B cell (primary cell): Measurements from ENCODE around the gene FAM131B. TPM values are rescaled to one million over a fixed set of nuclear protein-coding genes. Genes with fewer than 3 reads are reported as not detected.

Experiments
- ATAC-seq: fragments of 200-7000 bp; cut with Tn5 transposase; one replicate; pipeline ENCODE4 v1.10.0; 2021; ENCODE audit warnings: low read depth, mild to moderate bottlenecking, moderate number of reproducible peaks, moderate library complexity
- CTCF ChIA-PET: fragments of 350-600 bp; sonication (Branson Sonifier 250); formaldehyde crosslinking; loops from one replicate; lab custom pipeline; 2021; ENCODE audit warnings: antibody characterized with exemption, inconsistent platforms; lab: Charles Lee
- POLR2A ChIA-PET: fragments of 350-600 bp; sonication (Branson Sonifier 250); formaldehyde crosslinking; loops from one replicate; lab custom pipeline; 2021; ENCODE audit warnings: antibody characterized with exemption; lab: Charles Lee
- DNase-seq: peaks from one replicate; pipeline ENCODE4 v3.0.0; 2013
- H2AFZ ChIP-seq: 2 replicates; pipeline ENCODE4 v1.6.1; 2012; ENCODE audit warnings: mild to moderate bottlenecking, low read depth, low read length; ENCODE audit not compliant: insufficient read depth, poor library complexity, severe bottlenecking
- H3K27ac ChIP-seq, 2 donors: 1 replicate in 1 of 2; 2 replicates in 1 of 2; pipeline ENCODE4 v1.5.1; 2012 to 2013; ENCODE audit warnings: low read length in 2 of 2, mild to moderate bottlenecking in 2 of 2, moderate library complexity in 1 of 2
- H3K27me3 ChIP-seq, 4 experiments: fragments of 200-600 bp in 1 of 4; sonication (generic) in 1 of 4; replicated peaks in 1 of 4; 1 replicate in 2 of 4; 2 replicates in 2 of 4; pipeline versions ENCODE4 v1.6.1 to v1.7.0; 2013 to 2016; ENCODE audit warnings: low read length in 3 of 4, mild to moderate bottlenecking in 2 of 4, mixed read lengths in 1 of 4, moderate library complexity in 1 of 4; ENCODE audit not compliant: insufficient read depth in 4 of 4, control insufficient read depth in 3 of 4; ENCODE audit errors: control extremely low read depth in 1 of 4
- H3K36me3 ChIP-seq, 2 experiments: replicated peaks in 1 of 2; 1 replicate in 1 of 2; 2 replicates in 1 of 2; pipeline versions ENCODE4 v1.6.1 to v1.7.1; 2013; ENCODE audit warnings: low read length in 1 of 2; ENCODE audit not compliant: insufficient read depth in 2 of 2, control insufficient read depth in 1 of 2; ENCODE audit errors: control extremely low read depth in 1 of 2, extremely low read depth in 1 of 2
- H3K4me1 ChIP-seq, 2 donors: fragments of 200-600 bp in 1 of 2; sonication (generic) in 1 of 2; 1 replicate in 1 of 2; 2 replicates in 1 of 2; pipeline versions ENCODE4 v1.5.1 to v1.6.1; 2013 to 2017; ENCODE audit warnings: low read length in 2 of 2; ENCODE audit not compliant: control insufficient read depth in 2 of 2, insufficient read depth in 2 of 2
- H3K4me2 ChIP-seq: replicated peaks from 2 replicates; pipeline ENCODE3; 2012; ENCODE audit warnings: mild to moderate bottlenecking, low read depth, low read length; ENCODE audit not compliant: poor library complexity, severe bottlenecking
- H3K4me3 ChIP-seq, 5 experiments: fragments of 200-600 bp in 1 of 5; sonication (generic) in 1 of 5; 1 replicate in 3 of 5; 2 replicates in 2 of 5; pipeline versions ENCODE4 v1.5.1 to v1.7.0; 2011 to 2016; ENCODE audit warnings: low read length in 4 of 5, mild to moderate bottlenecking in 4 of 5, low read depth in 2 of 5, control low read depth in 1 of 5, moderate library complexity in 1 of 5; ENCODE audit not compliant: insufficient read depth in 1 of 5; ENCODE audit errors: control extremely low read depth in 1 of 5, extremely low read depth in 1 of 5
- H3K79me2 ChIP-seq: fragments of 200-600 bp; sonication (generic); one replicate; pipeline ENCODE4 v1.6.0; 2016; ENCODE audit warnings: low read length; ENCODE audit not compliant: control insufficient read depth, insufficient read depth
- H3K9ac ChIP-seq: fragments of 200-600 bp; sonication (generic); 2 replicates; pipeline ENCODE4 v1.6.1; 2017; ENCODE audit warnings: mild to moderate bottlenecking, low read length, moderate library complexity
- H3K9me3 ChIP-seq, 3 donors: one replicate each; pipeline versions ENCODE4 v1.6.1 to v1.7.1; 2013; ENCODE audit warnings: low read length in 2 of 3; ENCODE audit not compliant: control insufficient read depth in 2 of 3, insufficient read depth in 1 of 3; ENCODE audit errors: control extremely low read depth in 1 of 3
- H4K20me1 ChIP-seq: 2 replicates; pipeline ENCODE4 v1.6.0; 2012; ENCODE audit warnings: mild to moderate bottlenecking, low read length; ENCODE audit not compliant: insufficient read depth, control insufficient read depth, poor library complexity, severe bottlenecking
- H3K27ac Mint-ChIP-seq: one replicate; pipeline ENCODE4 v1.8.0; 2021; ENCODE audit warnings: mixed read lengths
- H3K27me3 Mint-ChIP-seq: one replicate; pipeline ENCODE4 v1.8.0; 2021; ENCODE audit warnings: mixed read lengths
- H3K4me1 Mint-ChIP-seq: one replicate; pipeline ENCODE4 v1.8.0; 2021; ENCODE audit warnings: mixed read lengths
- H3K4me3 Mint-ChIP-seq: one replicate; pipeline ENCODE4 v1.8.0; 2021; ENCODE audit warnings: mixed read lengths
- H3K9me3 Mint-ChIP-seq: one replicate; pipeline ENCODE4 v1.8.0; 2022; ENCODE audit warnings: mixed read lengths; ENCODE audit not compliant: insufficient read depth
- CTCF ChIP-seq: fragments of 200-600 bp; IDR thresholded peaks from one replicate; pipeline ENCODE4 v1.8.0; 2022; ENCODE audit warnings: antibody characterized with exemption, mild to moderate bottlenecking
- EZH2 ChIP-seq: IDR thresholded peaks from 2 replicates; pipeline ENCODE4 v1.6.1; 2012; ENCODE audit warnings: borderline replicate concordance, low read depth, mild to moderate bottlenecking, moderate library complexity, low read length; ENCODE audit not compliant: insufficient read depth, poor library complexity, severe bottlenecking
- WGBS: methylation state at CpG from one replicate; pipeline ENCODE4 v1.1.5; 2013; ENCODE audit warnings: missing lambda C conversion rate; ENCODE audit not compliant: insufficient coverage; 5-methylcytosine and 5-hydroxymethylcytosine counted together
- intact Hi-C: fragments of 100-400 bp; cut with micrococcal nuclease; formaldehyde crosslinking; loops from one replicate; pipeline ENCODE4 v1.10.0; 2022
- polyA plus RNA-seq: library from polyadenylated mRNA; depleted of rRNA; stranded (reverse); fragments of >200 nt; gene quantifications from 2 replicates; pipeline ENCODE4 v1.2.3, GENCODE V29; 2012
- total RNA-seq, 2 donors: library from RNA; stranded (reverse); fragments of 120-200 nt in 1 of 2; gene quantifications; 1 replicate in 1 of 2; 2 replicates in 1 of 2; pipeline versions ENCODE4 v1.2.3 to v1.2.4, GENCODE V29; 2013 to 2022

FAM131B gene
- total and polyA plus RNA-seq, 2 donors (not counting 1 experiment from before 2014, with no cell fraction given), result 0.05 TPM; not detected in 1

- H3K27me3 Mint-ChIP-seq, result peaks cover 50% of the 10 kb centered on the region
- Histone ChIP-seq H4K20me1 (no peaks in the 10 kb centered on the region), H3K27me3 (peaks cover 0 to 18% (median 5%) of the 10 kb centered on the region in 4 experiments), H3K9me3 (peaks cover 0 to 5% (median 0%) of the 10 kb centered on the region in 3 donors), H3K4me1 (no peaks in the 10 kb centered on the region), H3K9ac (no peak overlapping the region), H3K27ac (no peak overlapping the region), H3K4me3 (no peak overlapping the region), H3K4me2 (no peak overlapping the region), H3K36me3 (no peaks in the 10 kb centered on the region), H2AFZ (no peak overlapping the region), H3K79me2 (no peaks in the 10 kb centered on the region)
- DNase-seq, result no peak
- WGBS, result 87% methylated on average over 12 of the region's 13 CpGs
- H3K4me1 Mint-ChIP-seq, result peaks cover 6% of the 10 kb centered on the region
- TF ChIP-seq CTCF, result no peak
- no peak for ATAC-seq
- H3K27ac Mint-ChIP-seq, result no peak overlapping the region
- POLR2A ChIA-PET, result no interaction called here
- intact Hi-C loops, result no loop called here
- no peaks in the 10 kb centered on the region for H3K9me3 Mint-ChIP-seq
- CTCF ChIA-PET, result interaction anchor here (1.1 to 1.8 kb wide), 3 partner anchors 9 to 116 kb away, joined by 4 to 8 read pairs (median 5); no protein-coding TSS in a partner anchor
- H3K4me3 Mint-ChIP-seq, result no peak overlapping the region
These were observed 6.0 kb downstream of the FAM131B start for GRCh38 chr7:143356414-143357050.

DNA sequence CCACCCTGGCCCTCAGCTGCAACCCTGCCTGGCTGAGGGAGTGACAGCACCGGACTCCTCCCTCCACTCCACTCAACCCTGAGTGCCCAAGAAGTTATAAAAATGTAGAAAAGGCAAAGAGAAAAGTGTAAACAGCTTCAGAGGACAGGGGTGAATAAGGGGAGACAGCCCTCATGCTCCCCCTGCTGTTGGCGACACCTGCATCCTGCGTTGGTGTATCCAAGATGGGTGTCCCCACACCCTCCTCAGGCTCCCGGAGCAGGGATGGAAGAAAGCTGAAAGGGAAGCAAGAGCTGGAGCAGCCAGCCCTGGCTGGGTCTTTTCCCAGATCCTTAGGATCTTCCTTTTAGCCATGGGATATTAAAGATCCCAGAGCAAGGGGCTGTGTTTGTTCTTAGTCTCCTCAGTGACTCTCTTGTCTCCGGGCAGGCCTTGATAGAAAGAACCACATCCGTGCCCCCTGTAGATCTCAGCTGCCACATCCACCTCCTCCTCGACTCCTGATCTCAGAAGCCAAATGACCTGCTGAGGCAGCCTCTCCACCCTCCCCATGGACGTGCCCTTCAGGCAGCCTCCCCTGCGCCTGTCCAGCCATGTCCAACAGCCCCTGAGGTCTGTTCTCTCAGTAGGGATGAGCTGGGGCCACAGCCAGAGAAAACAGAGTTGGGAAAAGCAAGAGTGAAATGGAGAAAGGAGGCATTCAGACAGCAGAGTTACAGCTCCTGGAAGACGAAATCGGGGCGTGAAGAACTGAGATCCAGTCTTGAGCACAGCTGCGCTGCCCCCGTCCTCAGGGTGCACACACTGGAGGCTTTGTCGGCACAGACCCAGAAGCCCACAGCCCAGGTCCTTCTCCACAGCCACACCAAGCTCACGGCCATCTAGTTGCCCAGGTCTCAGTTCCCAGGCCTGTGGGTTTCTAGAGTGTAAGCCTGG, 6.8 kb downstream of the FAM131B start:
- Mint-ChIP-seq H3K4me1 (peaks cover 4% of the 10 kb centered on the region), H3K4me3 (no peak overlapping the region), H3K9me3 (no peaks in the 10 kb centered on the region), H3K27me3 (peaks cover 51% of the 10 kb centered on the region), H3K27ac (no peak overlapping the region)
- Histone ChIP-seq H3K79me2 (no peaks in the 10 kb centered on the region), H3K9ac (no peak overlapping the region), H3K4me3 (no peak overlapping the region), H3K4me2 (no peak overlapping the region), H4K20me1 (no peaks in the 10 kb centered on the region), H3K4me1 (no peaks in the 10 kb centered on the region), H3K27me3 (peaks cover 0 to 15% (median 1%) of the 10 kb centered on the region in 4 experiments), H2AFZ (no peak overlapping the region), H3K9me3 (peaks cover 0 to 5% (median 0%) of the 10 kb centered on the region in 3 donors), H3K27ac (no peak overlapping the region), H3K36me3 (no peaks in the 10 kb centered on the region)
- TF ChIP-seq EZH2, result no peak
- no peak for TF ChIP-seq CTCF
- POLR2A ChIA-PET, result no interaction called here
- CTCF ChIA-PET, result interaction anchor here (1.1 to 1.8 kb wide), 3 partner anchors 10 to 115 kb away, joined by 4 to 8 read pairs (median 5); no protein-coding TSS in a partner anchor
- intact Hi-C loops, result no loop called here
- over 99% methylated on average over 12 of the region's 16 CpGs for WGBS
- ATAC-seq, result no peak
- DNase-seq, result no peak
